Caco-2 (cell line): ENCODE results near the gene DSP. TPM values are rescaled to one million over a fixed set of nuclear protein-coding genes. Genes with fewer than 3 reads are reported as not detected.

Experiments
- BruUV-seq: library from RNA; stranded (reverse); fragments of 400-500 nt; replicated peaks from 2 replicates; lab custom pipeline; 2021; lab: Mats Ljungman, UMichigan
- CTCF ChIA-PET: fragments of 300-600 bp; sonication (Branson Sonifier 250); formaldehyde crosslinking; loops from one replicate; lab custom pipeline; 2022; ENCODE audit warnings: antibody characterized with exemption; lab: Charles Lee
- POLR2A ChIA-PET: fragments of 300-600 bp; sonication (Branson Sonifier 250); formaldehyde crosslinking; loops from one replicate; lab custom pipeline; 2022; ENCODE audit warnings: antibody characterized with exemption; lab: Charles Lee
- DNase-seq, 2 experiments: peaks; one replicate each; pipeline versions ENCODE4 v3.0.0 to v3.0.0-alpha.2; 2020 to 2022
- H3K27me3 ChIP-seq: replicated peaks from 2 replicates; pipeline ENCODE4 v1.6.0; 2011; ENCODE audit warnings: low read length; ENCODE audit not compliant: control insufficient read depth, insufficient read depth
- H3K36me3 ChIP-seq: 2 replicates; pipeline ENCODE4 v1.5.1; 2011; ENCODE audit warnings: low read length; ENCODE audit not compliant: control insufficient read depth, insufficient read depth
- H3K4me1 ChIP-seq: fragments of 250-450 bp; sonication (Bioruptor Pico); 2 replicates; pipeline ENCODE4 v1.5.1; 2020; ENCODE audit warnings: mild to moderate bottlenecking
- H3K4me3 ChIP-seq: 2 replicates; pipeline ENCODE4 v1.5.1; 2011; ENCODE audit warnings: low read depth, mild to moderate bottlenecking, control low read depth, low read length
- H3K9me3 ChIP-seq: fragments of 250-450 bp; sonication (Bioruptor Pico); 2 replicates; pipeline ENCODE4 v1.5.1; 2020; ENCODE audit warnings: mild to moderate bottlenecking, moderate library complexity
- H3K27ac Mint-ChIP-seq: one replicate; pipeline ENCODE4 v1.8.0; 2022; ENCODE audit warnings: mixed read lengths; ENCODE audit not compliant: unreplicated experiment
- H3K27me3 Mint-ChIP-seq: one replicate; pipeline ENCODE4 v1.8.0; 2022; ENCODE audit warnings: mixed read lengths; ENCODE audit not compliant: insufficient read depth, unreplicated experiment
- H3K36me3 Mint-ChIP-seq: one replicate; pipeline ENCODE4 v1.8.0; 2022; ENCODE audit warnings: mild to moderate bottlenecking, mixed read lengths; ENCODE audit not compliant: insufficient read depth, unreplicated experiment
- H3K4me1 Mint-ChIP-seq: one replicate; pipeline ENCODE4 v1.8.0; 2022; ENCODE audit warnings: low read depth, mixed read lengths; ENCODE audit not compliant: unreplicated experiment
- H3K4me3 Mint-ChIP-seq: one replicate; pipeline ENCODE4 v1.8.0; 2022; ENCODE audit warnings: mild to moderate bottlenecking, moderate library complexity, mixed read lengths; ENCODE audit not compliant: unreplicated experiment
- H3K9me3 Mint-ChIP-seq: one replicate; pipeline ENCODE4 v1.8.0; 2022; ENCODE audit warnings: mixed read lengths; ENCODE audit not compliant: unreplicated experiment
- CTCF ChIP-seq, 2 experiments: fragments of 200-600 bp in 1 of 2; IDR thresholded peaks; 1 replicate in 1 of 2; 2 replicates in 1 of 2; pipeline versions ENCODE4 v1.5.1 to v1.8.0; 2011 to 2022; ENCODE audit warnings: antibody characterized with exemption in 1 of 2, control low read depth in 1 of 2, inconsistent platforms in 1 of 2, low read depth in 1 of 2, low read length in 1 of 2, mild to moderate bottlenecking in 1 of 2, moderate library complexity in 1 of 2; ENCODE audit not compliant: insufficient read depth in 1 of 2, severe bottlenecking in 1 of 2, unreplicated experiment in 1 of 2
- intact Hi-C: fragments of 100-400 bp; cut with micrococcal nuclease; formaldehyde crosslinking; loops from one replicate; pipeline ENCODE4 v1.10.0; 2022; ENCODE audit not compliant: unreplicated experiment
- total RNA-seq: library from RNA; stranded (reverse); gene quantifications from 2 replicates; pipeline ENCODE4 v1.2.3, GENCODE V29; 2022

The DSP gene
- total RNA-seq, 1 experiment from 2014 or later: 191 TPM

GRCh38 chr6:7494638-7495037 is 46.8 kb upstream of the DSP start:
- CTCF ChIA-PET: no interaction called here
- H3K36me3 Mint-ChIP-seq: no peaks in the 10 kb centered on the region
- H3K27ac Mint-ChIP-seq: no peak overlapping the region

GRCh38 chr6:7496266-7496875 is 45.1 kb upstream of the DSP start:
- Mint-ChIP-seq H3K4me1 (peaks cover 7% of the 10 kb centered on the region), H3K4me3 (no peak overlapping the region), H3K27me3 (no peaks in the 10 kb centered on the region), H3K9me3 (peaks cover 8% of the 10 kb centered on the region), H3K36me3 (no peaks in the 10 kb centered on the region), H3K27ac (no peak overlapping the region)
- ChIA-PET POLR2A (no interaction called here), CTCF (no interaction called here)
- no peak for DNase-seq
- Histone ChIP-seq H3K4me1 (peaks cover 10% of the 10 kb centered on the region), H3K27me3 (no peaks in the 10 kb centered on the region), H3K4me3 (no peak overlapping the region), H3K9me3 (no peaks in the 10 kb centered on the region), H3K36me3 (no peaks in the 10 kb centered on the region)
- no TSS peak for BruUV-seq
- no peak for TF ChIP-seq CTCF (IDR thresholded peaks at IDR 0.05; ENCODE audit: insufficient read depth in 1 of 2, low read depth in 1 of 2, low read length in 1 of 2, severe bottlenecking in 1 of 2, unreplicated experiment in 1 of 2)
- intact Hi-C loops: no loop called here

More at GRCh38 chr6:7494638-7495037, 46.8 kb upstream of the DSP start:
- no peak for TF ChIP-seq CTCF (IDR thresholded peaks at IDR 0.05; ENCODE audit: insufficient read depth in 1 of 2, low read depth in 1 of 2, low read length in 1 of 2, severe bottlenecking in 1 of 2, unreplicated experiment in 1 of 2)
- no peaks in the 10 kb centered on the region for H3K9me3 ChIP-seq
- H3K27me3 ChIP-seq: no peaks in the 10 kb centered on the region
- no peak overlapping the region for H3K4me3 Mint-ChIP-seq
- BruUV-seq: no TSS peak
- no peak overlapping the region for H3K4me3 ChIP-seq
- H3K36me3 ChIP-seq: no peaks in the 10 kb centered on the region
- H3K4me1 ChIP-seq: peaks cover 7% of the 10 kb centered on the region
- DNase-seq: no peak
- POLR2A ChIA-PET: no interaction called here
- intact Hi-C loops: no loop called here
- no peaks in the 10 kb centered on the region for H3K27me3 Mint-ChIP-seq
- H3K4me1 Mint-ChIP-seq: peaks cover 7% of the 10 kb centered on the region
- H3K9me3 Mint-ChIP-seq: peaks cover 8% of the 10 kb centered on the region

- no peak overlapping the region for H3K27ac Mint-ChIP-seq
- ChIA-PET POLR2A (no interaction called here), CTCF (no interaction called here)
These were observed 40.7 kb upstream of the DSP start for GRCh38 chr6:7500752-7501282.

More at GRCh38 chr6:7500752-7501282, 40.7 kb upstream of the DSP start:
- H3K36me3 ChIP-seq: no peaks in the 10 kb centered on the region
- H3K27me3 Mint-ChIP-seq: no peaks in the 10 kb centered on the region
- no peaks in the 10 kb centered on the region for H3K27me3 ChIP-seq
- H3K4me1 ChIP-seq: peaks cover 27% of the 10 kb centered on the region
- H3K9me3 Mint-ChIP-seq: no peaks in the 10 kb centered on the region
- intact Hi-C loops: no loop called here
- no peak overlapping the region for H3K4me3 ChIP-seq
- no peak for TF ChIP-seq CTCF (IDR thresholded peaks at IDR 0.05; ENCODE audit: insufficient read depth in 1 of 2, low read depth in 1 of 2, low read length in 1 of 2, severe bottlenecking in 1 of 2, unreplicated experiment in 1 of 2)
- no peak for DNase-seq
- no peak overlapping the region for H3K4me3 Mint-ChIP-seq
- no peaks in the 10 kb centered on the region for H3K9me3 ChIP-seq
- no peaks in the 10 kb centered on the region for H3K36me3 Mint-ChIP-seq
- BruUV-seq: no TSS peak
- peaks cover 15% of the 10 kb centered on the region for H3K4me1 Mint-ChIP-seq
